GM12878 (cell line): ENCODE measurements around the gene ADAMTSL1. TPM values are rescaled to one million over a fixed set of nuclear protein-coding genes. Genes with fewer than 3 reads are reported as not detected.

Experiments used
- ATAC-seq: fragments of 200-7000 bp; cut with Tn5 transposase; 3 replicates; pipeline ENCODE4 v1.9.1; 2020; ENCODE audit warnings: mild to moderate bottlenecking, moderate library complexity
- BruUV-seq: library from RNA; stranded (reverse); fragments of 400-500 nt; replicated peaks from 2 replicates; lab custom pipeline; 2021; lab: Mats Ljungman, UMichigan
- CTCF ChIA-PET: fragments of 300-600 bp; sonication (Branson Sonifier 250); formaldehyde crosslinking; extraction: SDS; loops from one replicate; lab custom pipeline; 2021; ENCODE audit warnings: inconsistent platforms; lab: Yijun Ruan, JAX
- POLR2A ChIA-PET: fragments of 350-600 bp; formaldehyde crosslinking; extraction: SDS; loops from one replicate; lab custom pipeline; 2021; ENCODE audit warnings: inconsistent platforms; lab: Charles Lee
- RAD21 ChIA-PET: fragments of 300-600 bp; sonication (Branson Sonifier 250); formaldehyde crosslinking; loops from one replicate; lab custom pipeline; 2023; ENCODE audit warnings: antibody characterized with exemption; ENCODE audit not compliant: unreplicated experiment; lab: Charles Lee
- SMC1A ChIA-PET: fragments of 300-600 bp; sonication (Branson Sonifier 250); formaldehyde crosslinking; loops from one replicate; lab custom pipeline; 2023; ENCODE audit not compliant: unreplicated experiment, uncharacterized antibody; lab: Charles Lee
- DNase-seq: peaks from one replicate; pipeline ENCODE4 v3.0.0-alpha.2; 2011; ENCODE audit warnings: low read depth, low spot score
- FAIRE-seq: peaks from 3 replicates; lab custom pipeline; 2011; peaks lifted over from hg19 to GRCh38; lab: Jason Lieb, UNC
- H2AFZ ChIP-seq: 2 replicates; pipeline ENCODE4 v1.6.0; 2011; ENCODE audit warnings: low read depth, low read length, control low read depth; ENCODE audit not compliant: control insufficient read depth
- H3K27ac ChIP-seq: 2 replicates; pipeline ENCODE4 v1.5.1; 2011; ENCODE audit warnings: control low read depth; ENCODE audit not compliant: control insufficient read depth, insufficient read depth
- H3K27me3 ChIP-seq, 2 experiments: replicated peaks in 1 of 2; 2 replicates each; pipeline versions ENCODE4 v1.6.0 to v1.6.1; 2011; ENCODE audit warnings: low read length in 1 of 2; ENCODE audit not compliant: control insufficient read depth in 2 of 2, insufficient read depth in 2 of 2
- H3K36me3 ChIP-seq, 2 experiments: 2 replicates each; pipeline ENCODE4 v1.5.1; 2011; ENCODE audit warnings: low read length in 1 of 2; ENCODE audit not compliant: control insufficient read depth in 2 of 2, insufficient read depth in 2 of 2
- H3K4me1 ChIP-seq: 2 replicates; pipeline ENCODE4 v1.6.1; 2011; ENCODE audit warnings: mild to moderate bottlenecking, low read length, moderate library complexity, mixed read lengths; ENCODE audit not compliant: control insufficient read depth, insufficient read depth
- H3K4me2 ChIP-seq: 2 replicates; pipeline ENCODE4 v1.6.0; 2011; ENCODE audit warnings: control low read depth; ENCODE audit not compliant: control insufficient read depth, insufficient read depth
- H3K4me3 ChIP-seq: fragments of 200-600 bp; sonication (generic); 2 replicates; pipeline ENCODE4 v1.5.1; 2016
- H3K79me2 ChIP-seq: 2 replicates; pipeline ENCODE4 v1.6.0; 2011; ENCODE audit warnings: low read length; ENCODE audit not compliant: control insufficient read depth, insufficient read depth
- H3K9ac ChIP-seq: 2 replicates; pipeline ENCODE4 v1.8.0; 2011; ENCODE audit warnings: low read length, control low read depth, mixed read lengths; ENCODE audit not compliant: control insufficient read depth, insufficient read depth
- H3K9me3 ChIP-seq: replicated peaks from 3 replicates; pipeline ENCODE4 v1.5.1; 2011; ENCODE audit warnings: mild to moderate bottlenecking, low read length; ENCODE audit not compliant: control insufficient read depth, insufficient read depth
- H4K20me1 ChIP-seq: 2 replicates; pipeline ENCODE4 v1.6.0; 2011; ENCODE audit not compliant: control insufficient read depth, insufficient read depth
- NKRF ChIP-seq: fragments of 450-650 bp; conservative IDR thresholded peaks from 2 replicates; pipeline ENCODE4 v1.6.1; 2017; ENCODE audit warnings: mild to moderate bottlenecking, moderate library complexity
- USF1 ChIP-seq: IDR thresholded peaks from 2 replicates; pipeline ENCODE4 v1.6.1; 2011; ENCODE audit warnings: borderline replicate concordance, low read depth, mild to moderate bottlenecking, moderate library complexity, mixed read lengths, low read length; ENCODE audit not compliant: insufficient read depth; ENCODE audit errors: extremely low read length
- ZNF384 ChIP-seq: IDR thresholded peaks from 2 replicates; pipeline ENCODE4 v1.6.1; 2012; ENCODE audit warnings: low read depth, mild to moderate bottlenecking, low read length, improper control_type of control experiment, borderline replicate concordance
- WGBS: methylation state at CpG from one replicate; pipeline ENCODE4 v1.1.6; 2016; ENCODE audit warnings: low lambda C conversion rate; ENCODE audit not compliant: insufficient replicate concordance, insufficient coverage; ENCODE audit errors: missing lambda C conversion rate; 5-methylcytosine and 5-hydroxymethylcytosine counted together
- in situ Hi-C: fragments of 300-500 bp; cut with MboI; formaldehyde crosslinking; loops from 9 replicates; pipeline ENCODE4 v1.14.3; 2018; ENCODE audit warnings: mixed read lengths
- intact Hi-C: fragments of 100-400 bp; cut with micrococcal nuclease; formaldehyde crosslinking; loops from one replicate; pipeline ENCODE4 v1.14.2; 2022; ENCODE audit not compliant: unreplicated experiment
- polyA plus RNA-seq, 11 experiments: library from polyadenylated mRNA; depleted of rRNA in 4 of 11; unstranded in 6 of 11; stranded (reverse) in 5 of 11; fragments of >200 nt; fragmentation: Nextera tagmentation in 4 of 11; fragmentation: Illumina TruSeq in 1 of 11; extraction: Ambion mirVana in 4 of 11; extraction: Trizol in 1 of 11; gene quantifications; 1 replicate in 1 of 11; 2 replicates in 10 of 11; pipeline versions ENCODE4 v1.2.1 to v1.2.3, GENCODE V29; 2011 to 2016; ENCODE audit warnings: inconsistent platforms in 2 of 11, missing spikeins in 2 of 11, low read depth in 1 of 11
- total RNA-seq, 4 experiments: library from RNA; depleted of rRNA in 3 of 4; stranded (reverse); fragments of >200 nt in 3 of 4; fragmentation: Illumina TruSeq in 1 of 4; extraction: Trizol in 1 of 4; gene quantifications; 2 replicates each; pipeline versions ENCODE4 v1.2.1 to v1.2.3, GENCODE V29; 2013 to 2021

ADAMTSL1 gene
- total and polyA plus RNA-seq, 10 of the 15 experiments (the other 5 are each of a cell fraction or from before 2014, with no cell fraction given): 0.01 to 0.10 (median 0.07) TPM; not detected in 6

- SMC1A ChIA-PET: no interaction called here
- H3K27me3 ChIP-seq: no peaks in the 10 kb centered on the region
- H4K20me1 ChIP-seq: no peaks in the 10 kb centered on the region
- WGBS: 24% methylated on average over 15 of the region's 15 CpGs
- no peak overlapping the region for H2AFZ ChIP-seq
- POLR2A ChIA-PET: no interaction called here
- H3K36me3 ChIP-seq: no peaks in the 10 kb centered on the region
- no peak overlapping the region for H3K4me2 ChIP-seq
- H3K9me3 ChIP-seq: no peaks in the 10 kb centered on the region
- RAD21 ChIA-PET: no interaction called here
- DNase-seq (no peak), ATAC-seq (no peak), FAIRE-seq (no peak)
- no peak for TF ChIP-seq NKRF
- no peak for TF ChIP-seq USF1
- TF ChIP-seq ZNF384: no peak
- BruUV-seq: no TSS peak
- no peak overlapping the region for H3K27ac ChIP-seq
- H3K79me2 ChIP-seq: no peaks in the 10 kb centered on the region
- intact Hi-C loops (no loop called here), in situ Hi-C loops (no loop called here)
- H3K9ac ChIP-seq: no peak overlapping the region
- H3K4me1 ChIP-seq: no peaks in the 10 kb centered on the region
- H3K4me3 ChIP-seq: no peak overlapping the region
- CTCF ChIA-PET: no interaction called here
These were observed 90.3 kb downstream of the ADAMTSL1 start for GRCh38 chr9:18564018-18564880.
